ENCODE measurements around the gene LY6G6C. TPM values are rescaled to one million over a fixed set of nuclear protein-coding genes. Genes with fewer than 3 reads are reported as not detected.
A peak's percentile ranks its signal among the peaks of the same experiment; 100 is the strongest.

LY6G6C gene, protein sequence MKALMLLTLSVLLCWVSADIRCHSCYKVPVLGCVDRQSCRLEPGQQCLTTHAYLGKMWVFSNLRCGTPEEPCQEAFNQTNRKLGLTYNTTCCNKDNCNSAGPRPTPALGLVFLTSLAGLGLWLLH
- not detected for total RNA-seq

DNA sequence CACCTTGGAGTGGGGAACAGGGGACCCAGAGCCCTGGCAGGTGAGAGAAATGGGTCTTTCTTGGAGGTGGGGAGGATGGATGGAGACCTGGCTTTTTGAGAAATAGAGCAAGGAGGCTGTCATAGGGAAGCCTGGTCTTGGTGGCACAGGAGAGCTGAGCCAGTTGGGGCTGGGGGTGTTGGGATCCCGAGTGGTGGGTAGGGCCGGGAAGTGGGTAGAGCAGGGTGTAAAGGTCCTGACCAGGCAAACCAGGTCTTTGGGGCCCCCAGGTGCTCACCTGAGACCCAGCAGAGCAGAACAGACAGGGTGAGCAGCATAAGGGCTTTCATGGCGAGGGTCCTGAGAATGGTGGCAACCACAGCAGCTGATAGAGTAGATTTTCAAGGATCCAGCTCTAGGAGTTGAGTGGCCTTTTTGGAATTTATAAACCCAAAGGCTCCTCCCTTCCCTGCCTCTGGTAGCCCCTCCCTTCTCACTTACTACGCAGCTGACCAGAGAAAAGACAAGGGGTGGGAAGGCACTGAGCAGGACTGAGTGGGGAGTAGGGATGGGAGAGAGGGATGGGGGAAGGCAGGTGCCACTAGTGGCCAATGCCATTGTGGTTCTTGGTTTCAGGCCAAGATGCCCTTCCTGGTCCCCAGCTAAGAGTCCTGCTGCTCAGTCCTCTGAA lies at the start of gene LY6G6C:
Gene LY6G6C (minus strand): TSS at position 396 of the 670 bp plus-strand sequence. CDS start 67 bp downstream, at position 329.
- no peak for DNase-seq (ENCODE audit: low spot score in 2 of 2)
- TF ChIP-seq, protein P1, sequence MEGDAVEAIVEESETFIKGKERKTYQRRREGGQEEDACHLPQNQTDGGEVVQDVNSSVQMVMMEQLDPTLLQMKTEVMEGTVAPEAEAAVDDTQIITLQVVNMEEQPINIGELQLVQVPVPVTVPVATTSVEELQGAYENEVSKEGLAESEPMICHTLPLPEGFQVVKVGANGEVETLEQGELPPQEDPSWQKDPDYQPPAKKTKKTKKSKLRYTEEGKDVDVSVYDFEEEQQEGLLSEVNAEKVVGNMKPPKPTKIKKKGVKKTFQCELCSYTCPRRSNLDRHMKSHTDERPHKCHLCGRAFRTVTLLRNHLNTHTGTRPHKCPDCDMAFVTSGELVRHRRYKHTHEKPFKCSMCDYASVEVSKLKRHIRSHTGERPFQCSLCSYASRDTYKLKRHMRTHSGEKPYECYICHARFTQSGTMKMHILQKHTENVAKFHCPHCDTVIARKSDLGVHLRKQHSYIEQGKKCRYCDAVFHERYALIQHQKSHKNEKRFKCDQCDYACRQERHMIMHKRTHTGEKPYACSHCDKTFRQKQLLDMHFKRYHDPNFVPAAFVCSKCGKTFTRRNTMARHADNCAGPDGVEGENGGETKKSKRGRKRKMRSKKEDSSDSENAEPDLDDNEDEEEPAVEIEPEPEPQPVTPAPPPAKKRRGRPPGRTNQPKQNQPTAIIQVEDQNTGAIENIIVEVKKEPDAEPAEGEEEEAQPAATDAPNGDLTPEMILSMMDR (IDR thresholded peaks at IDR 0.05): no peak
- TF ChIP-seq POLR2A (IDR thresholded peaks at IDR 0.05): no peak
- TF ChIP-seq POLR2AphosphoS5 (IDR thresholded peaks at IDR 0.05): no peak
- intact Hi-C loops (cut with DNase I; ENCODE audit: low total_unique reads): no loop called here
- H3K27ac ChIP-seq: peak within 1 kb of the TSS in 1 of 2 donors; percentile 45
- peaks cover 3 to 6% of the 10 kb centered on the region in 2 donors for H3K4me1 ChIP-seq
- no peak within 1 kb of the TSS for H3K4me3 ChIP-seq
- no peaks in the 10 kb centered on the region for H3K27me3 ChIP-seq
- no peaks in the 10 kb centered on the region for H3K36me3 ChIP-seq
- H3K9me3 ChIP-seq: no peaks in the 10 kb centered on the region

GRCh38 chr6:31770860-31771259 lies 49.3 kb upstream of the LY6G6C start:
- DNase-seq (ENCODE audit: low spot score in 2 of 2): no peak
- H3K4me1 ChIP-seq: no peaks in the 10 kb centered on the region
- H3K27me3 ChIP-seq: no peaks in the 10 kb centered on the region
- TF ChIP-seq POLR2AphosphoS5 (IDR thresholded peaks at IDR 0.05) (no peak), POLR2A (IDR thresholded peaks at IDR 0.05) (no peak)
- TF ChIP-seq, protein P1 (IDR thresholded peaks at IDR 0.05): no peak
- intact Hi-C loops (cut with DNase I; ENCODE audit: low total_unique reads): no loop called here
- H3K36me3 ChIP-seq: no peaks in the 10 kb centered on the region
- H3K27ac ChIP-seq: no peak overlapping the region
- H3K9me3 ChIP-seq: no peaks in the 10 kb centered on the region
- no peak overlapping the region for H3K4me3 ChIP-seq

GRCh38 chr6:31769684-31770371 lies 48.3 kb upstream of the LY6G6C start:
- Histone ChIP-seq H3K27me3 (no peaks in the 10 kb centered on the region), H3K27ac (no peak overlapping the region), H3K36me3 (no peaks in the 10 kb centered on the region), H3K9me3 (no peaks in the 10 kb centered on the region), H3K4me1 (no peaks in the 10 kb centered on the region), H3K4me3 (no peak overlapping the region)
- DNase-seq (ENCODE audit: low spot score in 2 of 2): peak; percentile 57 to 77
- no peak for TF ChIP-seq POLR2A (IDR thresholded peaks at IDR 0.05)
- TF ChIP-seq, protein P1 (IDR thresholded peaks at IDR 0.05): peak; percentile 25 to 69 (median 60)
- no peak for TF ChIP-seq POLR2AphosphoS5 (IDR thresholded peaks at IDR 0.05)
- intact Hi-C loops (cut with DNase I; ENCODE audit: low total_unique reads): loop anchor here (10.0 kb wide), 1 partner anchor 65 kb away; the partner anchor contains the start of genes ABHD16A and LY6G6F

DNA sequence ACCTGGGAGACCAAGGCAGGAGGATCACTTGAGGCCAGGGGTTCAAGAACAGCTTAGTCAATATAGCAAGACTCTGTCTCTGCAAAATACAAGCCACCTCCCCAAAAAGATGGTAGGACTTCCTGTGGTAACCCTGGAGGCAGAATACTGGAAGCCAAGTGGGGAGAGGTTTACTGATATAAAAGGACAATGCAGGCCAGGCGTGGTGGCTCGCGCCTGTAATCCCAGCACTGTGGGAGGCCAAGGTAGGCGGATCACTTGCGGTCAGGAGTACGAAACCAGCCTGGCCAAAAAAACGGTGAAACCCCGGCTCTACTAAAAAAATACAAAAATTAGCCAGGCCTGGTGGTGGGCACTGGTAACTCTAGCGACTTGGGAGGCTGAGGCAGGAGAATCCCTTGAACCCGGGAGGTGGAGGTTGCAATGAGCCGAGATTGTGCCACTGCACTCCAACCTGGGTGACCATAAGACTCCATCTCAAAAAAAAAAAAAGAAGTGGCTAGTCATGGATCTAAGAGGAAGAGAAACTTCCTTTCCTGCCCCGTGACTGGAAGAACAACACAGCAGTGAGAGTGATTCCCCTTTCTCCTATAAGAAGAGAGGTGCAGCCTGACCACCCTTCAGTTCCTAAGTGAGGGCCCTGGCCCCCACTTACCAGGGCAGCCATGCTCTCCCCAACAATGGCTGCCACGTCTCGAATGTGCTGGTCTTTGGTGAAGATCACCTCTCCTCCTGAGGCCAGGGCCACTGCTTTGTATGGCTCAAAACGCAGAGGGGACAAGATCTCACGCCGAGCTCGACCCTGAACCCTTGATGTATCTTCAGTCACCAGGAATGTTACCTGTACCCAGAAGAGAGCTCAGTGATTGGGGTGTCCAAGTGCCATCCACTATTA lies 47.1 kb upstream of the LY6G6C start:
- Histone ChIP-seq H3K4me3 (no peak overlapping the region), H3K4me1 (no peaks in the 10 kb centered on the region), H3K27me3 (no peaks in the 10 kb centered on the region), H3K9me3 (no peaks in the 10 kb centered on the region), H3K36me3 (no peaks in the 10 kb centered on the region), H3K27ac (no peak overlapping the region)
- intact Hi-C loops (cut with DNase I; ENCODE audit: low total_unique reads): loop anchor here (10.0 kb wide), 1 partner anchor 64 kb away; the partner anchor contains the start of genes ABHD16A and LY6G6F
- no peak for TF ChIP-seq POLR2AphosphoS5 (IDR thresholded peaks at IDR 0.05)
- no peak for TF ChIP-seq POLR2A (IDR thresholded peaks at IDR 0.05)
- TF ChIP-seq, protein P1 (IDR thresholded peaks at IDR 0.05): no peak
- no peak for DNase-seq (ENCODE audit: low spot score in 2 of 2)

All from breast epithelium (tissue), 4 donors.